Mesothelial cell of epicardium (in vitro differentiated cells): ENCODE measurements around the gene EHMT1. TPM values are rescaled to one million over a fixed set of nuclear protein-coding genes. Genes with fewer than 3 reads are reported as not detected.
"Not testable (repeated sequence)": the region's sequence is repeated elsewhere in the genome, so short reads cannot be mapped to it uniquely, and the experiment has no call there.

ENCODE experiments used
- DNase-seq, 2 experiments: peaks; one replicate each; pipeline ENCODE4 v3.0.0; 2021; ENCODE audit warnings: low spot score in 2 of 2; ENCODE audit not compliant: unreplicated experiment in 2 of 2
- H3K27ac Mint-ChIP-seq: 2 replicates; pipeline ENCODE4 v1.8.0; 2021; ENCODE audit warnings: mixed read lengths
- H3K27me3 Mint-ChIP-seq: 2 replicates; pipeline ENCODE4 v1.8.0; 2021; ENCODE audit warnings: low read depth, mixed read lengths
- H3K36me3 Mint-ChIP-seq: 2 replicates; pipeline ENCODE4 v1.8.0; 2021; ENCODE audit warnings: mixed read lengths
- H3K4me1 Mint-ChIP-seq: 2 replicates; pipeline ENCODE4 v1.8.0; 2021; ENCODE audit warnings: mixed read lengths
- H3K4me3 Mint-ChIP-seq: 2 replicates; pipeline ENCODE4 v1.8.0; 2021; ENCODE audit warnings: mild to moderate bottlenecking, moderate library complexity, mixed read lengths
- H3K9me3 Mint-ChIP-seq: 2 replicates; pipeline ENCODE4 v1.8.0; 2021; ENCODE audit warnings: mixed read lengths
- CTCF ChIP-seq: fragments of 200-600 bp; sonication (generic); IDR thresholded peaks from one replicate; pipeline ENCODE4 v1.5.0; 2021; ENCODE audit warnings: antibody characterized with exemption; ENCODE audit not compliant: unreplicated experiment
- total RNA-seq: library from RNA; stranded (reverse); gene quantifications from 3 replicates; pipeline ENCODE4 v1.2.1, GENCODE V29; 2021

Gene EHMT1
- total RNA-seq, 1 donor from 2014 or later = 147 TPM

- peaks cover 38% of the 10 kb centered on the region for H3K36me3 Mint-ChIP-seq
- no peak for DNase-seq
Observed at GRCh38 chr9:137809040-137809576, 190.3 kb downstream of the EHMT1 start.

GRCh38 chr9:137809726-137810450 is 191.1 kb downstream of the EHMT1 start:
- not testable (repeated sequence) for H3K4me1 Mint-ChIP-seq, H3K9me3 Mint-ChIP-seq, DNase-seq, H3K27ac Mint-ChIP-seq, H3K4me3 Mint-ChIP-seq, H3K27me3 Mint-ChIP-seq
- peaks cover 38% of the 10 kb centered on the region for H3K36me3 Mint-ChIP-seq

More at GRCh38 chr9:137809040-137809576, 190.3 kb downstream of the EHMT1 start:
- H3K4me3 Mint-ChIP-seq = no peak overlapping the region
- no peaks in the 10 kb centered on the region for H3K4me1 Mint-ChIP-seq
- H3K9me3 Mint-ChIP-seq = peaks cover 14% of the 10 kb centered on the region
- no peak for TF ChIP-seq CTCF
- H3K27me3 Mint-ChIP-seq = no peaks in the 10 kb centered on the region
- peak overlapping the region; percentile 30 for H3K27ac Mint-ChIP-seq

GRCh38 chr9:137811283-137811870 is 192.6 kb downstream of the EHMT1 start:
- Mint-ChIP-seq H3K36me3 (peaks cover 42% of the 10 kb centered on the region), H3K27ac (no peak overlapping the region), H3K4me1 (peaks cover 3% of the 10 kb centered on the region), H3K27me3 (no peaks in the 10 kb centered on the region), H3K9me3 (no peaks in the 10 kb centered on the region), H3K4me3 (no peak overlapping the region)
- TF ChIP-seq CTCF = no peak
- no peak for DNase-seq

- no peak for TF ChIP-seq CTCF
- Mint-ChIP-seq H3K9me3 (no peaks in the 10 kb centered on the region), H3K36me3 (peaks cover 47% of the 10 kb centered on the region), H3K4me3 (no peak overlapping the region), H3K4me1 (peaks cover 3% of the 10 kb centered on the region), H3K27ac (no peak overlapping the region), H3K27me3 (no peaks in the 10 kb centered on the region)
- DNase-seq = no peak
Observed at GRCh38 chr9:137812356-137813023, 193.7 kb downstream of the EHMT1 start.

- no peak overlapping the region for H3K4me3 Mint-ChIP-seq
- peaks cover 3% of the 10 kb centered on the region for H3K9me3 Mint-ChIP-seq
- peaks cover 51% of the 10 kb centered on the region for H3K36me3 Mint-ChIP-seq
- peaks cover 3% of the 10 kb centered on the region for H3K4me1 Mint-ChIP-seq
- DNase-seq = no peak
- no peaks in the 10 kb centered on the region for H3K27me3 Mint-ChIP-seq
- no peak for TF ChIP-seq CTCF
- H3K27ac Mint-ChIP-seq = no peak overlapping the region
Observed at GRCh38 chr9:137813167-137813566, 194.4 kb downstream of the EHMT1 start.
